Spleen (tissue), 7 donors: ENCODE data around the gene ZNF154.

Experiments used
- POLR2AphosphoS5 ChIP-seq, 3 donors: sonication (generic); formaldehyde crosslinking; IDR thresholded peaks; one replicate each; pipeline ENCODE4 v1.5.1; 2017; ENCODE audit warnings: antibody characterized with exemption in 3 of 3
- TF ChIP-seq, protein P1 (sequence below), 11 experiments: fragments of 200-600 bp in 7 of 11; fragments of 450-650 bp in 4 of 11; sonication (generic) in 4 of 11; IDR thresholded peaks in 8 of 11; conservative IDR thresholded peaks in 3 of 11; 1 replicate in 7 of 11; 2 replicates in 4 of 11; pipeline versions ENCODE4 v1.4.0 to v1.8.0; 2016 to 2021; ENCODE audit warnings: antibody characterized with exemption in 11 of 11, inconsistent platforms in 4 of 11, mild to moderate bottlenecking in 1 of 11
- donor health status: DM: no; HTN: no; CAD: no; lungs with moderate emphysema.
- donor health status: DM: no; HTN: no; CAD: no.
- donor health status: DM: no; HTN: no; CAD: no.

DNA sequence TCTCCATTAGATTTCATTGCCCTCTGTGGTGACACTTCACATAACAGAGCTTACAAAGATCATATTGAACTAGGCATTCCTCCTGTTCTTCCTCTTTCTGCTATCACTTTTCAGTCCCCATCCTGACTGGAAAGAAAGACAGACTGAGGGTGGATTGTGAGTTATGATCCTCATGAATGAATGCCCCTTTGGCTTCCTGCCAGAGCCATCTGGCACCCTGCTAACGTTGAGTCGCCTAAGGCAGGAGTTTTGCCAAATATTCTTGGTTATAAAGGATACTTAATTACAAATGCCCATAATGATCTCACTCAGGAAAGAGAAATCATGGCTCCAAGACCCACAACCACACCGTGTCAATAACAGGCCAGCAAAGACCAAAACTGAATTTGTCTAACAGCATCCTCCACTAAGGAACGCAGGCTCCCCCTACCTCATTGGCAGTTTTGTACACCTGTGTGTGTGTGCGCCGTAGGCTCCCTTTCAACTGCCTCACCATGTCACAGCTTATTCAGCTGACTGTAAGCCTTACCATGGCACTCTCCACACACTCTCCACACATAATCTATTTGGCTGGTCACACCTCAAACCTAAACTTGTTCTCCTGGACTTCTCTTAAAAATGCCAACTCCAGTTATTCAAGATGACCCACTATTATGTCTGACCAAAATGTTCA is 60.5 kb downstream of the ZNF154 start:
- TF ChIP-seq, protein P1, sequence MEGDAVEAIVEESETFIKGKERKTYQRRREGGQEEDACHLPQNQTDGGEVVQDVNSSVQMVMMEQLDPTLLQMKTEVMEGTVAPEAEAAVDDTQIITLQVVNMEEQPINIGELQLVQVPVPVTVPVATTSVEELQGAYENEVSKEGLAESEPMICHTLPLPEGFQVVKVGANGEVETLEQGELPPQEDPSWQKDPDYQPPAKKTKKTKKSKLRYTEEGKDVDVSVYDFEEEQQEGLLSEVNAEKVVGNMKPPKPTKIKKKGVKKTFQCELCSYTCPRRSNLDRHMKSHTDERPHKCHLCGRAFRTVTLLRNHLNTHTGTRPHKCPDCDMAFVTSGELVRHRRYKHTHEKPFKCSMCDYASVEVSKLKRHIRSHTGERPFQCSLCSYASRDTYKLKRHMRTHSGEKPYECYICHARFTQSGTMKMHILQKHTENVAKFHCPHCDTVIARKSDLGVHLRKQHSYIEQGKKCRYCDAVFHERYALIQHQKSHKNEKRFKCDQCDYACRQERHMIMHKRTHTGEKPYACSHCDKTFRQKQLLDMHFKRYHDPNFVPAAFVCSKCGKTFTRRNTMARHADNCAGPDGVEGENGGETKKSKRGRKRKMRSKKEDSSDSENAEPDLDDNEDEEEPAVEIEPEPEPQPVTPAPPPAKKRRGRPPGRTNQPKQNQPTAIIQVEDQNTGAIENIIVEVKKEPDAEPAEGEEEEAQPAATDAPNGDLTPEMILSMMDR (IDR thresholded peaks at IDR 0.05 in 8 of 11, conservative IDR thresholded peaks at IDR 0.05 in 3 of 11) = no peak
- TF ChIP-seq POLR2AphosphoS5 (IDR thresholded peaks at IDR 0.05) = no peak
